Suprapubic skin (tissue), 2 donors: Measurements from ENCODE around the gene NPTX1.

Source experiments
- EP300 ChIP-seq: sonication (generic); formaldehyde crosslinking; IDR thresholded peaks from one replicate; pipeline ENCODE4 v1.6.1; 2017; ENCODE audit warnings: antibody characterized with exemption
- POLR2A ChIP-seq, 2 donors: fragments of 450-650 bp; IDR thresholded peaks; one replicate each; pipeline ENCODE4 v1.6.1; 2017; ENCODE audit warnings: antibody characterized with exemption in 2 of 2, mild to moderate bottlenecking in 2 of 2, moderate library complexity in 2 of 2

GRCh38 chr17:80456465-80457235, 19.8 kb downstream of the NPTX1 start:
- TF ChIP-seq POLR2A (IDR thresholded peaks at IDR 0.05) (no peak), EP300 (no peak)
